AG08395 (cell line): Measurements from ENCODE around the gene CD200R1.
"Not testable (repeated sequence)": the region's sequence is repeated elsewhere in the genome, so short reads cannot be mapped to it uniquely, and the experiment has no call there.

Experiments used
- DNase-seq: peaks from one replicate; pipeline ENCODE4 v3.0.0; 2012; ENCODE audit warnings: mixed read lengths, low spot score

Gene CD200R1

GRCh38 chr3:112973325-112974177, 1.4 kb downstream of the CD200R1 start:
- no peak for DNase-seq

GRCh38 chr3:112972158-112972557, 2.7 kb downstream of the CD200R1 start:
- DNase-seq = no peak

- no peak for DNase-seq
Observed at GRCh38 chr3:112967828-112968227, 7.1 kb downstream of the CD200R1 start.

- DNase-seq = no peak
Observed at GRCh38 chr3:112967425-112967824, 7.5 kb downstream of the CD200R1 start.

GRCh38 chr3:112966633-112967032, 8.3 kb downstream of the CD200R1 start:
- no peak for DNase-seq

- no peak for DNase-seq
Observed at GRCh38 chr3:112965656-112966055, 9.2 kb downstream of the CD200R1 start.

GRCh38 chr3:112963683-112964082, 11.2 kb downstream of the CD200R1 start:
- DNase-seq = no peak

GRCh38 chr3:112958811-112959560, 15.9 kb downstream of the CD200R1 start:
- no peak for DNase-seq

GRCh38 chr3:112956351-112956750, 18.6 kb downstream of the CD200R1 start:
- DNase-seq = no peak

- DNase-seq = no peak
Observed at GRCh38 chr3:112948346-112948838, 26.5 kb downstream of the CD200R1 start.

- no peak for DNase-seq
Observed at GRCh38 chr3:112931736-112932521, 43.0 kb downstream of the CD200R1 start.

GRCh38 chr3:112930771-112931170, 44.1 kb downstream of the CD200R1 start:
- DNase-seq = no peak

- no peak for DNase-seq
Observed at GRCh38 chr3:112925969-112926368, 48.9 kb downstream of the CD200R1 start.

- DNase-seq = no peak
Observed at GRCh38 chr3:112925560-112925959, 49.3 kb downstream of the CD200R1 start.

- DNase-seq = not testable (repeated sequence)
Observed at GRCh38 chr3:112919541-112919940, 55.4 kb downstream of the CD200R1 start.

- DNase-seq = no peak
Observed at GRCh38 chr3:112908252-112908651, 66.7 kb downstream of the CD200R1 start.

- no peak for DNase-seq
Observed at GRCh38 chr3:112904786-112905185, 70.1 kb downstream of the CD200R1 start.

- DNase-seq = no peak
Observed at GRCh38 chr3:112900113-112900512, 74.8 kb downstream of the CD200R1 start.

GRCh38 chr3:112897791-112898190, 77.1 kb downstream of the CD200R1 start:
- no peak for DNase-seq

- DNase-seq = no peak
Observed at GRCh38 chr3:112894258-112894657, 80.6 kb downstream of the CD200R1 start.

- DNase-seq = no peak
Observed at GRCh38 chr3:112889357-112889756, 85.5 kb downstream of the CD200R1 start.

GRCh38 chr3:112888381-112889085, 86.4 kb downstream of the CD200R1 start:
- DNase-seq = no peak
